ELF-1 (cell line): ENCODE data around the gene C10orf143.

Source experiments
- DNase-seq: peaks from one replicate; pipeline ENCODE4 v3.0.0-alpha.2; 2016; ENCODE audit warnings: low read depth, low spot score

Gene C10orf143

GRCh38 chr10:130053561-130053960 is 57.1 kb downstream of the C10orf143 start:
- no peak for DNase-seq

GRCh38 chr10:130052193-130052592 is 58.4 kb downstream of the C10orf143 start:
- no peak for DNase-seq

GRCh38 chr10:130050721-130051120 is 59.9 kb downstream of the C10orf143 start:
- DNase-seq, result no peak

- DNase-seq, result no peak
Measured at GRCh38 chr10:130049987-130050386, 60.6 kb downstream of the C10orf143 start.

GRCh38 chr10:130049244-130049643 is 61.4 kb downstream of the C10orf143 start:
- DNase-seq, result no peak

GRCh38 chr10:130048081-130048480 is 62.5 kb downstream of the C10orf143 start:
- DNase-seq, result no peak

- no peak for DNase-seq
Measured at GRCh38 chr10:130047336-130047735, 63.3 kb downstream of the C10orf143 start.

GRCh38 chr10:130046591-130046990 is 64.0 kb downstream of the C10orf143 start:
- DNase-seq, result no peak

- DNase-seq, result no peak
Measured at GRCh38 chr10:130045801-130046321, 64.8 kb downstream of the C10orf143 start.

- DNase-seq, result peak; percentile 84
Measured at GRCh38 chr10:130045091-130045652, 65.5 kb downstream of the C10orf143 start.

- no peak for DNase-seq
Measured at GRCh38 chr10:130044067-130045061, 66.3 kb downstream of the C10orf143 start.

GRCh38 chr10:130043491-130043890 is 67.1 kb downstream of the C10orf143 start:
- DNase-seq, result no peak

GRCh38 chr10:130042381-130042780 is 68.2 kb downstream of the C10orf143 start:
- DNase-seq, result no peak

GRCh38 chr10:130041451-130042371 is 68.9 kb downstream of the C10orf143 start:
- DNase-seq, result no peak

GRCh38 chr10:130040817-130041330 is 69.8 kb downstream of the C10orf143 start:
- DNase-seq, result no peak

- no peak for DNase-seq
Measured at GRCh38 chr10:130040351-130040750, 70.3 kb downstream of the C10orf143 start.

GRCh38 chr10:130039141-130039540 is 71.5 kb downstream of the C10orf143 start:
- DNase-seq, result no peak

- no peak for DNase-seq
Measured at GRCh38 chr10:130038611-130039109, 72.0 kb downstream of the C10orf143 start.

GRCh38 chr10:130038019-130038555 is 72.5 kb downstream of the C10orf143 start:
- DNase-seq, result no peak

- DNase-seq, result no peak
Measured at GRCh38 chr10:130037169-130037661, 73.4 kb downstream of the C10orf143 start.
